HepG2 (cell line): Measurements from ENCODE around the gene PANK4. TPM values are rescaled to one million over a fixed set of nuclear protein-coding genes. Genes with fewer than 3 reads are reported as not detected.
A peak's percentile ranks its signal among the peaks of the same experiment; 100 is the strongest.

Experiments
- ATAC-seq: fragments of 200-7000 bp; cut with Tn5 transposase; 3 replicates; pipeline ENCODE4 v1.9.1; 2020; ENCODE audit warnings: mild to moderate bottlenecking, moderate library complexity
- BruUV-seq: library from RNA; stranded (reverse); fragments of 400-500 nt; replicated peaks from 2 replicates; lab custom pipeline; 2021; lab: Mats Ljungman, UMichigan
- CTCF ChIA-PET: fragments of 300-600 bp; formaldehyde crosslinking; extraction: SDS; loops from one replicate; lab custom pipeline; 2021; ENCODE audit warnings: low total read pairs, inconsistent platforms, low intra/inter-chr PET ratio; lab: Yijun Ruan, JAX
- POLR2A ChIA-PET: fragments of 350-600 bp; sonication (Branson Sonifier 250); formaldehyde crosslinking; loops from one replicate; lab custom pipeline; 2020; ENCODE audit warnings: antibody characterized with exemption, inconsistent platforms; lab: Yijun Ruan, JAX
- DNase-seq: peaks from one replicate; pipeline ENCODE4 v3.0.0-alpha.2; 2015; ENCODE audit warnings: low spot score
- FAIRE-seq: peaks from 3 replicates; lab custom pipeline; 2011; peaks lifted over from hg19 to GRCh38; lab: Jason Lieb, UNC
- H2AFZ ChIP-seq: one replicate; pipeline ENCODE4 v1.6.1; 2011; ENCODE audit warnings: low read length, inconsistent platforms
- H3K27ac ChIP-seq: fragments of 300-600 bp; 3 replicates; pipeline ENCODE4 v1.8.0; 2011; ENCODE audit warnings: mixed run types, mild to moderate bottlenecking, mixed read lengths, low read length, inconsistent platforms; ENCODE audit not compliant: insufficient read depth; ENCODE audit errors: extremely low read length
- H3K27me3 ChIP-seq, 2 experiments: fragments of 200-600 bp in 1 of 2; 2 replicates in 1 of 2; 3 replicates in 1 of 2; pipeline versions ENCODE4 v1.6.0 to v1.8.0; 2011; ENCODE audit warnings: low read length in 2 of 2, mild to moderate bottlenecking in 2 of 2, moderate library complexity in 2 of 2, inconsistent platforms in 1 of 2; ENCODE audit not compliant: insufficient read depth in 2 of 2, control insufficient read depth in 1 of 2
- H3K36me3 ChIP-seq, 2 experiments: fragments of 200-600 bp in 1 of 2; replicated peaks in 1 of 2; 2 replicates in 1 of 2; 3 replicates in 1 of 2; pipeline versions ENCODE4 v1.5.1 to v1.8.0; 2011; ENCODE audit warnings: low read length in 2 of 2, inconsistent platforms in 1 of 2; ENCODE audit not compliant: insufficient read depth in 2 of 2, control insufficient read depth in 1 of 2
- H3K4me1 ChIP-seq: 2 replicates; pipeline ENCODE4 v1.5.1; 2012; ENCODE audit warnings: low read length, inconsistent platforms; ENCODE audit not compliant: insufficient read depth
- H3K4me2 ChIP-seq: 2 replicates; pipeline ENCODE4 v1.6.0; 2011; ENCODE audit warnings: low read depth, low read length, inconsistent platforms
- H3K4me3 ChIP-seq, 3 experiments: fragments of 200-600 bp in 1 of 3; sonication (generic), shearing (Covaris generic) in 1 of 3; replicated peaks in 1 of 3; 2 replicates each; pipeline ENCODE4 v1.5.1; 2011 to 2016; ENCODE audit warnings: low read length in 3 of 3, inconsistent platforms in 2 of 3, low read depth in 2 of 3, mild to moderate bottlenecking in 2 of 3, control low read depth in 1 of 3, mixed read lengths in 1 of 3; ENCODE audit not compliant: insufficient read depth in 1 of 3
- H3K79me2 ChIP-seq: one replicate; pipeline ENCODE4 v1.6.1; 2011; ENCODE audit warnings: low read length, inconsistent platforms; ENCODE audit not compliant: insufficient read depth
- H3K9ac ChIP-seq: 2 replicates; pipeline ENCODE4 v1.6.0; 2011; ENCODE audit warnings: mild to moderate bottlenecking, low read depth, low read length, inconsistent platforms; ENCODE audit not compliant: insufficient read depth
- H3K9me3 ChIP-seq: 2 replicates; pipeline ENCODE4 v1.5.1; 2012; ENCODE audit warnings: mild to moderate bottlenecking, low read length
- H4K20me1 ChIP-seq: 2 replicates; pipeline ENCODE4 v1.6.0; 2011; ENCODE audit warnings: inconsistent platforms, mild to moderate bottlenecking, low read length, moderate library complexity; ENCODE audit not compliant: insufficient read depth
- EZH2 ChIP-seq: conservative IDR thresholded peaks from 2 replicates; pipeline ENCODE4 v1.6.1; 2012; ENCODE audit warnings: mild to moderate bottlenecking, low read depth, low read length, moderate library complexity
- SOX6 ChIP-seq, 2 experiments: fragments of 450-650 bp in 1 of 2; sonication (generic) in 1 of 2; formaldehyde crosslinking in 1 of 2; IDR thresholded peaks; 2 replicates each; pipeline versions ENCODE4 v1.4.0 to v1.6.1; 2017 to 2020; ENCODE audit warnings: antibody characterized with exemption in 1 of 2, mild to moderate bottlenecking in 1 of 2, missing genetic modification reagents in 1 of 2
- WGBS: methylation state at CpG from one replicate; pipeline ENCODE4 v1.1.6; 2017; ENCODE audit warnings: low lambda C conversion rate; 5-methylcytosine and 5-hydroxymethylcytosine counted together
- in situ Hi-C: cut with HindIII; loops from 2 replicates; pipeline ENCODE4 v1.10.0; 2017; ENCODE audit warnings: low pct_unique_long_range_greater_than_20kb; ENCODE audit not compliant: extremely low pct_ligation_motif_present
- intact Hi-C: fragments of 100-400 bp; cut with micrococcal nuclease; formaldehyde crosslinking; loops from one replicate; pipeline ENCODE4 v1.10.0; 2022; ENCODE audit not compliant: unreplicated experiment
- polyA plus RNA-seq, 8 experiments: library from polyadenylated mRNA; depleted of rRNA in 3 of 8; stranded (reverse) in 7 of 8; unstranded in 1 of 8; fragments of >200 nt; fragmentation: Illumina TruSeq in 4 of 8; extraction: Trizol in 4 of 8; gene quantifications; 2 replicates each; pipeline versions ENCODE4 v1.2.1 to v1.2.3, GENCODE V29; 2011 to 2016; ENCODE audit warnings: low read depth in 4 of 8, missing spikeins in 1 of 8, mixed read lengths in 1 of 8; ENCODE audit not compliant: insufficient read depth in 1 of 8
- total RNA-seq, 5 experiments: library from RNA; depleted of rRNA; stranded (reverse); fragments of >200 nt; fragmentation: Illumina TruSeq; extraction: Trizol; gene quantifications; 2 replicates each; pipeline ENCODE4 v1.2.3, GENCODE V29; 2016; ENCODE audit warnings: low read depth in 1 of 5
- TF ChIP-seq, protein P1 (sequence below), 2 experiments: sonication (generic) in 1 of 2; formaldehyde crosslinking in 1 of 2; IDR thresholded peaks; 2 replicates each; pipeline versions ENCODE4 v1.4.0 to v1.6.1; 2016 to 2020; ENCODE audit warnings: borderline replicate concordance in 1 of 2, low read depth in 1 of 2, mild to moderate bottlenecking in 1 of 2, missing genetic modification reagents in 1 of 2

The PANK4 gene
- total and polyA plus RNA-seq, 2 of the 13 experiments (the other 11 are each of a cell fraction or from before 2014, with no cell fraction given): 17.4 to 19.3 TPM

DNA sequence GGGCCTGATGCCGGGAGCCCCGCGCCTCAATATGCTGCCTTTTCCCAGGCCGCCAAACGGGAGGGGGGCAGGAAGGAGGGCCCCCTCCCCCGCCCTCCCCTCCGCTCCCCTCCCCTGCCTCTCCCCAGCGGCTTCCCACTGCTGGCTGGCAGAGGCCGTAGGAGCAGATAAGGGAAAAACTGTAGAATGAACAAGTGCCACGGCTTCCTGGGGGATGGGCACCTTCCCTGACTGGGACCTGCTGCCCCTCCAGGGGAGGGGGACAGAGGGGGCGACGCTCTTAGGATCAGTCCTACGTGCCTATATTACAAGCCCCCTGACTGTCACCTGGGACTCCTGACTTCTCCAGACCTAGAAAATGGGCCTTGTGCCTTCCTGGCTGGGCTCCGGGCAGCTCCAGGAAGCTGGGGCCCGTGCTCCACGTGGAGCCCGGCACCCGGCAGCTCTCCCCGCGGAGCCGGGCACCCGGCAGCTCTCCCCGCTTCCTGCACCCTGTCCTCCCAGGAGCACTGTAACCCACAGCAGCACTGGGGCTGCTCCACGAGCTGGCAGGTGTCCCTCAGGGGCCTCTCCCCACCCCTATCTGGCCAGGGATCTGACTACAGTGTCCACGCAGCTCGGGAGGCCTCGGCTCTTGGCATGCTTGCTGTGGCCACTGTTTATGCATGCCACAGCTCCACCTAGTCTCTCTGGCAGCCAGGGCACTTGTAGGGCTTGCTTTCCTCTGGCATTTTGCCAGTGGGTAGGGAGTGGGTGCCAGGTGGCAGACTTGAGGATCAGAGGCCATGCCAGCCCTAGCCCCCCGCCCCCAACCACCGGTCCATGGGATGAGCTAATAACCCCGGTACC is 4.3 kb upstream of the PANK4 start:
- Histone ChIP-seq H2AFZ (no peak overlapping the region), H3K4me3 (peak overlapping the region in 1 of 3 experiments; percentile 65; a peak in 1 of 6 replicates), H3K9me3 (no peaks in the 10 kb centered on the region), H3K27me3 (peaks cover 21 to 82% of the 10 kb centered on the region in 2 experiments), H4K20me1 (peaks cover 2% of the 10 kb centered on the region; the same call in 1 of the 2 replicates), H3K36me3 (no peaks in the 10 kb centered on the region), H3K4me1 (peaks cover 36% of the 10 kb centered on the region), H3K79me2 (peaks cover 2% of the 10 kb centered on the region), H3K9ac (no peak overlapping the region), H3K4me2 (peak overlapping the region; percentile 87; the same call in 1 of the 2 replicates), H3K27ac (no peak overlapping the region)
- ChIA-PET CTCF (no interaction called here), POLR2A (no interaction called here)
- no TSS peak for BruUV-seq
- DNase-seq (no peak), ATAC-seq (no peak), FAIRE-seq (no peak)
- intact Hi-C loops: no loop called here
- in situ Hi-C loops: no loop called here
- WGBS: 3% methylated on average over 5 of the region's 30 CpGs
- TF ChIP-seq SOX6 (IDR thresholded peaks at IDR 0.05) (no peak), SOX6 (CRISPR knock-in tag; IDR thresholded peaks at IDR 0.05) (no peak), EZH2 (0 out of 2 replicates have a peak, but pooled peaks have one; percentile 70)
- TF ChIP-seq, protein P1, sequence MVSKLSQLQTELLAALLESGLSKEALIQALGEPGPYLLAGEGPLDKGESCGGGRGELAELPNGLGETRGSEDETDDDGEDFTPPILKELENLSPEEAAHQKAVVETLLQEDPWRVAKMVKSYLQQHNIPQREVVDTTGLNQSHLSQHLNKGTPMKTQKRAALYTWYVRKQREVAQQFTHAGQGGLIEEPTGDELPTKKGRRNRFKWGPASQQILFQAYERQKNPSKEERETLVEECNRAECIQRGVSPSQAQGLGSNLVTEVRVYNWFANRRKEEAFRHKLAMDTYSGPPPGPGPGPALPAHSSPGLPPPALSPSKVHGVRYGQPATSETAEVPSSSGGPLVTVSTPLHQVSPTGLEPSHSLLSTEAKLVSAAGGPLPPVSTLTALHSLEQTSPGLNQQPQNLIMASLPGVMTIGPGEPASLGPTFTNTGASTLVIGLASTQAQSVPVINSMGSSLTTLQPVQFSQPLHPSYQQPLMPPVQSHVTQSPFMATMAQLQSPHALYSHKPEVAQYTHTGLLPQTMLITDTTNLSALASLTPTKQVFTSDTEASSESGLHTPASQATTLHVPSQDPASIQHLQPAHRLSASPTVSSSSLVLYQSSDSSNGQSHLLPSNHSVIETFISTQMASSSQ (IDR thresholded peaks at IDR 0.05; ENCODE audit: low read depth): no peak
- TF ChIP-seq, protein P1 (CRISPR knock-in tag; IDR thresholded peaks at IDR 0.05; ENCODE audit: borderline replicate concordance): no peak
- TF ChIP-seq, all 625 proteins: peak for 1
